ENCODE data around the gene CHEK2. TPM values are rescaled to one million over a fixed set of nuclear protein-coding genes. Genes with fewer than 3 reads are reported as not detected.

Gene CHEK2
- total and polyA plus RNA-seq, 9 donors: 4.1 to 18.2 (median 10.2) TPM

DNA sequence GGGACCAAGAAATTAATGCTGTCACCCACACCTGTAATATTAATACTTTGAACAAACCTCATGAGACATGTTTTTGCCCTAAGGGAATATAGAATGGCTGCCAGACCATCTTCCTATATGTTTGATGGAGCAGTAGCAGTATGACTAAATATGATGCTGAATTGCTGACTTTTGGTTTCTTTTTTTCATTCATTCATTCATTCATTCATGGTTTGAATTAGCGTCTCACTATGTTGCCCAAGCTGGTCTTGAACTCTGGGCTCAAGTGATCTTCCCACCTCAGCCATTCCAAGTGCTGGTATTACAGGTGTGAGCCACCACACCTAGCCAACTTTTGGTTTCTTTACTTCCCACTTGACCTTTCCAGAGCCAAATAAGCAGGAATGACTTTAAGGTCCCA, 38.7 kb upstream of the CHEK2 start:
- no peaks in the 10 kb centered on the region for H3K36me3 ChIP-seq
- intact Hi-C loops (cut with DNase I): no loop called here
- no peak overlapping the region for H3K4me3 ChIP-seq
- H3K4me1 ChIP-seq (ENCODE audit: insufficient read depth): no peaks in the 10 kb centered on the region
- H3K9me3 ChIP-seq: no peaks in the 10 kb centered on the region
- WGBS, 3 donors: 94 to 100% (median 97%) methylated on average over 1 of the region's 1 CpG
- TF ChIP-seq EP300 (IDR thresholded peaks at IDR 0.05): no peak
- no peak for DNase-seq
- H3K27ac ChIP-seq: no peak overlapping the region
- H3K27me3 ChIP-seq: no peaks in the 10 kb centered on the region

- 83 to 86% (median 86%) methylated on average over 5 of the region's 5 CpGs for WGBS, 3 donors
- H3K4me1 ChIP-seq (ENCODE audit: insufficient read depth): no peaks in the 10 kb centered on the region
- TF ChIP-seq, protein P1, sequence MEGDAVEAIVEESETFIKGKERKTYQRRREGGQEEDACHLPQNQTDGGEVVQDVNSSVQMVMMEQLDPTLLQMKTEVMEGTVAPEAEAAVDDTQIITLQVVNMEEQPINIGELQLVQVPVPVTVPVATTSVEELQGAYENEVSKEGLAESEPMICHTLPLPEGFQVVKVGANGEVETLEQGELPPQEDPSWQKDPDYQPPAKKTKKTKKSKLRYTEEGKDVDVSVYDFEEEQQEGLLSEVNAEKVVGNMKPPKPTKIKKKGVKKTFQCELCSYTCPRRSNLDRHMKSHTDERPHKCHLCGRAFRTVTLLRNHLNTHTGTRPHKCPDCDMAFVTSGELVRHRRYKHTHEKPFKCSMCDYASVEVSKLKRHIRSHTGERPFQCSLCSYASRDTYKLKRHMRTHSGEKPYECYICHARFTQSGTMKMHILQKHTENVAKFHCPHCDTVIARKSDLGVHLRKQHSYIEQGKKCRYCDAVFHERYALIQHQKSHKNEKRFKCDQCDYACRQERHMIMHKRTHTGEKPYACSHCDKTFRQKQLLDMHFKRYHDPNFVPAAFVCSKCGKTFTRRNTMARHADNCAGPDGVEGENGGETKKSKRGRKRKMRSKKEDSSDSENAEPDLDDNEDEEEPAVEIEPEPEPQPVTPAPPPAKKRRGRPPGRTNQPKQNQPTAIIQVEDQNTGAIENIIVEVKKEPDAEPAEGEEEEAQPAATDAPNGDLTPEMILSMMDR (IDR thresholded peaks at IDR 0.05): no peak
- TF ChIP-seq EP300 (IDR thresholded peaks at IDR 0.05): no peak
- TF ChIP-seq POLR2A (IDR thresholded peaks at IDR 0.05): no peak
- no peaks in the 10 kb centered on the region for H3K9me3 ChIP-seq
- no peaks in the 10 kb centered on the region for H3K36me3 ChIP-seq
- H3K27ac ChIP-seq: no peak overlapping the region
- no peak overlapping the region for H3K4me3 ChIP-seq
- intact Hi-C loops (cut with DNase I): no loop called here
- H3K27me3 ChIP-seq: no peaks in the 10 kb centered on the region
- DNase-seq: no peak
These were observed 38.2 kb upstream of the CHEK2 start for GRCh38 chr22:28779833-28780232.

GRCh38 chr22:28774378-28774777, 32.8 kb upstream of the CHEK2 start:
- intact Hi-C loops (cut with DNase I): no loop called here
- H3K27me3 ChIP-seq: no peaks in the 10 kb centered on the region
- TF ChIP-seq EP300 (IDR thresholded peaks at IDR 0.05) (no peak), POLR2A (IDR thresholded peaks at IDR 0.05) (no peak)
- no peaks in the 10 kb centered on the region for H3K9me3 ChIP-seq
- H3K4me1 ChIP-seq (ENCODE audit: insufficient read depth): no peaks in the 10 kb centered on the region
- no peak for DNase-seq
- H3K4me3 ChIP-seq: no peak overlapping the region
- no peak overlapping the region for H3K27ac ChIP-seq
- 79 to 91% (median 81%) methylated on average over 1 of the region's 1 CpG for WGBS, 3 donors
- H3K36me3 ChIP-seq: no peaks in the 10 kb centered on the region

DNA sequence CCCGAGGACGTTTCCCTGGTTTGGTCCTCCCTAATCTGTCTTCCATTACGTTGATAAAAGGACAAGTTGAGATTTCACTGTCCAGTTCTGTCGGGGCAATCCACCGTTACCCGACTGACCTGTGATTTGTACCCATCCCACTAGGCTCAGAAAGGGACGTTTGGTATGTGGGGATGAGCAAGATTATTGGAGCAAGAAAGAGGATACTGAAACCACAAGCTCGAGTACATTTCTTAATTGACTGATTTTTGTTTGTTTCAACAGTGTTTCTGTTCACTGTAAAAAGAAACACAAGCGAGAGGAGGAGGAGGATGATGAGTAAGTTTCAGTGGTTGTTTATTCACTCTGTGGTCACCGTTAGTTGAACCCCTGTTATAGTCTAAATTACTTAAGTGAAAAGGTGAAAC, 31.8 kb upstream of the CHEK2 start:
- Histone ChIP-seq H3K4me3 (peak overlapping the region; percentile 84), H3K36me3 (no peaks in the 10 kb centered on the region), H3K4me1 (ENCODE audit: insufficient read depth) (no peaks in the 10 kb centered on the region), H3K27me3 (no peaks in the 10 kb centered on the region), H3K9me3 (no peaks in the 10 kb centered on the region), H3K27ac (peak overlapping the region; percentile 99)
- TF ChIP-seq POLR2A (IDR thresholded peaks at IDR 0.05) (no peak), EP300 (IDR thresholded peaks at IDR 0.05) (no peak)
- TF ChIP-seq, protein P1 (IDR thresholded peaks at IDR 0.05): no peak
- intact Hi-C loops (cut with DNase I): no loop called here
- WGBS, 3 donors: 1 to 2% (median 1%) methylated on average over 10 of the region's 10 CpGs
- no peak for DNase-seq

DNA sequence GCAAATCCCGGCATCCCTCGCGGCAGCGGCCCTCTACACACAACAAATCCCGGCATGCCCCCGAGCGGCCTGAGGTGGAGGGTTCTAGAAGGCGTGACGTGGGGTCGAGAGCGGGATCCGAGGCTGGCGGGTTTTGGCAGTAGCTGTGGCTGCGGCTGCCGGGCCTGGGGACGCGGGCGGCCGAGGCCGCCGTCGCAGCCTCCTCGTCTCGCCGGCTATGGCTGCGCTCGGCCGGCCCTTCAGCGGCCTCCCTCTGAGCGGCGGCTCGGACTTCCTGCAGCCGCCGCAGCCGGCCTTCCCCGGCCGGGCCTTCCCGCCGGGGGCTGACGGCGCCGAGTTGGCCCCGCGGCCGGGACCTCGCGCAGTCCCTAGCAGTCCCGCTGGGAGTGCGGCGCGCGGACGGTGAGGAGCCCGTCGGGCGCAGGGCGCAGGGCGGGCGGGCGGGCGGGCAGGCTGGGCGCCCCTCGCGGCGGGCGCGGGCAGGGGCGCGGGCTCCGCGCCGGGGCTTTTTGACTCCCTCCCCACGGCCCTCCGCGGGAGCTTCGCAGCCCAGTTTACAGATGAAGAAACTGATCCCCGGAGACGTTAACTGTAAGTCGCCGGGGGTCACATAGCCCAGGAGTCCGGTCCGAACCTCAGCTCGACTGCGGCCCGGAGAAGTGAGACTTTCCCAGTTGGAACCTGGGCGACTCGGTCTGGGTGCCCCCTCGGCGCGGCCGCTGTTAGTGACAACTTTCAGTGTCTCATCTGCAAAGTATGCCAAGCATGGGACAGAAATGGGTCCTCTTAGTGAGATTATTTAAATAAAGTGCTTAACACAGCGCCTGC, 31.2 kb upstream of the CHEK2 start, which contains the start of gene CCDC117:
TSS of gene CCDC117 (plus strand) at position 63 of the 828 bp plus-strand sequence. CDS start at position 218, 155 bp downstream.
- Histone ChIP-seq H3K36me3 (no peaks in the 10 kb centered on the region), H3K9me3 (no peaks in the 10 kb centered on the region), H3K4me1 (ENCODE audit: insufficient read depth) (no peaks in the 10 kb centered on the region), H3K27me3 (no peaks in the 10 kb centered on the region), H3K4me3 (peak within 1 kb of the TSS; percentile 84), H3K27ac (peak within 1 kb of the TSS; percentile 99)
- TF ChIP-seq, protein P1 (IDR thresholded peaks at IDR 0.05): peak in 2 of 3 donors; percentile 48 to 61
- TF ChIP-seq EP300 (IDR thresholded peaks at IDR 0.05): no peak
- TF ChIP-seq POLR2A (IDR thresholded peaks at IDR 0.05): peak; percentile 78
- intact Hi-C loops (cut with DNase I): no loop called here
- WGBS, 3 donors: 0 to 1% (median 0%) methylated on average over 34 to 92 of the region's 92 CpGs
- DNase-seq: peak; percentile 93 to 95 (median 94)

All from ovary (tissue), 9 donors.